Measurements from ENCODE around the gene AZIN2. TPM values are rescaled to one million over a fixed set of nuclear protein-coding genes. Genes with fewer than 3 reads are reported as not detected.
"Not testable (repeated sequence)": the region's sequence is repeated elsewhere in the genome, so short reads cannot be mapped to it uniquely, and the experiment has no call there.

AZIN2 gene
- total RNA-seq, 1 experiment from 2014 or later = 0.39 TPM

- Histone ChIP-seq H3K4me1 (ENCODE audit: insufficient read depth, low read length) (no peaks in the 10 kb centered on the region), H3K9me3 (ENCODE audit: control insufficient read depth, low read depth, low read length) (peaks cover 15% of the 10 kb centered on the region), H4K20me1 (ENCODE audit: control insufficient read depth, insufficient read depth, insufficient read length) (no peaks in the 10 kb centered on the region), H3K79me1 (ENCODE audit: insufficient read depth, low read depth, low read length, poor library complexity, severe bottlenecking) (no peaks in the 10 kb centered on the region), H3K56ac (ENCODE audit: insufficient read length, low read depth, low read length) (no peak overlapping the region), H4K5ac (ENCODE audit: insufficient read length, low read depth, low read length) (no peak overlapping the region), H2BK12ac (ENCODE audit: insufficient read length, low read depth, low read length) (no peak overlapping the region), H4K8ac (replicated peaks; ENCODE audit: insufficient read length, low read depth, low read length) (no peak overlapping the region), H3K23me2 (ENCODE audit: insufficient read length, low read depth, low read length, poor library complexity, severe bottlenecking) (no peaks in the 10 kb centered on the region), H3K4me2 (ENCODE audit: insufficient read depth, insufficient read length, low read length) (no peak overlapping the region), H2BK120ac (ENCODE audit: low read depth, low read length, poor library complexity, severe bottlenecking) (no peak overlapping the region), H2BK20ac (ENCODE audit: low read depth, low read length, poor library complexity, severe bottlenecking) (no peak overlapping the region), H3K27me3 (ENCODE audit: insufficient read depth, low read length) (no peaks in the 10 kb centered on the region), H3K18ac (ENCODE audit: insufficient read length, low read depth, low read length) (no peak overlapping the region), H3K4ac (ENCODE audit: low read depth, low read length) (no peak overlapping the region), H2BK5ac (ENCODE audit: insufficient read length, low read length) (no peak overlapping the region), H2AFZ (ENCODE audit: low read length) (no peak overlapping the region), H3K23ac (ENCODE audit: insufficient read length, low read depth, low read length) (no peak overlapping the region), H2AK5ac (ENCODE audit: insufficient read length, low read length) (no peak overlapping the region), H3K9ac (ENCODE audit: extremely low read depth, insufficient read length, low read length) (no peak overlapping the region), H3K79me2 (ENCODE audit: insufficient read depth, low read length) (no peaks in the 10 kb centered on the region), H4K91ac (ENCODE audit: insufficient read length, low read depth, low read length) (no peak overlapping the region), H3T11ph (ENCODE audit: low read length) (no peak overlapping the region), H3K27ac (ENCODE audit: insufficient read length, low read depth, low read length) (no peak overlapping the region), H3K14ac (ENCODE audit: insufficient read depth, low read length) (no peak overlapping the region), H2BK15ac (ENCODE audit: low read depth, low read length) (no peak overlapping the region)
- no CpG with 5 or more reads among the region's 10 CpGs for WGBS (ENCODE audit: extremely low coverage, insufficient read length, low lambda C conversion rate)
- Mint-ChIP-seq H3K27ac (no peak overlapping the region), H3K9me3 (peaks cover 43 to 47% of the 10 kb centered on the region in 2 experiments), H3K27me3 (ENCODE audit: low read depth) (peaks cover 25% of the 10 kb centered on the region), H3K4me1 (peaks cover 5 to 19% of the 10 kb centered on the region in 2 experiments), H3K4me3 (no peak overlapping the region), H3K36me3 (ENCODE audit: insufficient read depth in 1 of 3, low read depth in 3 of 3) (peaks cover 17 to 36% (median 34%) of the 10 kb centered on the region in 3 experiments)
- TF ChIP-seq, protein P1, sequence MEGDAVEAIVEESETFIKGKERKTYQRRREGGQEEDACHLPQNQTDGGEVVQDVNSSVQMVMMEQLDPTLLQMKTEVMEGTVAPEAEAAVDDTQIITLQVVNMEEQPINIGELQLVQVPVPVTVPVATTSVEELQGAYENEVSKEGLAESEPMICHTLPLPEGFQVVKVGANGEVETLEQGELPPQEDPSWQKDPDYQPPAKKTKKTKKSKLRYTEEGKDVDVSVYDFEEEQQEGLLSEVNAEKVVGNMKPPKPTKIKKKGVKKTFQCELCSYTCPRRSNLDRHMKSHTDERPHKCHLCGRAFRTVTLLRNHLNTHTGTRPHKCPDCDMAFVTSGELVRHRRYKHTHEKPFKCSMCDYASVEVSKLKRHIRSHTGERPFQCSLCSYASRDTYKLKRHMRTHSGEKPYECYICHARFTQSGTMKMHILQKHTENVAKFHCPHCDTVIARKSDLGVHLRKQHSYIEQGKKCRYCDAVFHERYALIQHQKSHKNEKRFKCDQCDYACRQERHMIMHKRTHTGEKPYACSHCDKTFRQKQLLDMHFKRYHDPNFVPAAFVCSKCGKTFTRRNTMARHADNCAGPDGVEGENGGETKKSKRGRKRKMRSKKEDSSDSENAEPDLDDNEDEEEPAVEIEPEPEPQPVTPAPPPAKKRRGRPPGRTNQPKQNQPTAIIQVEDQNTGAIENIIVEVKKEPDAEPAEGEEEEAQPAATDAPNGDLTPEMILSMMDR (conservative IDR thresholded peaks at IDR 0.05) = no peak
- DNase-seq = no peak
Measured at GRCh38 chr1:33065301-33065700, 15.7 kb upstream of the AZIN2 start.

DNA sequence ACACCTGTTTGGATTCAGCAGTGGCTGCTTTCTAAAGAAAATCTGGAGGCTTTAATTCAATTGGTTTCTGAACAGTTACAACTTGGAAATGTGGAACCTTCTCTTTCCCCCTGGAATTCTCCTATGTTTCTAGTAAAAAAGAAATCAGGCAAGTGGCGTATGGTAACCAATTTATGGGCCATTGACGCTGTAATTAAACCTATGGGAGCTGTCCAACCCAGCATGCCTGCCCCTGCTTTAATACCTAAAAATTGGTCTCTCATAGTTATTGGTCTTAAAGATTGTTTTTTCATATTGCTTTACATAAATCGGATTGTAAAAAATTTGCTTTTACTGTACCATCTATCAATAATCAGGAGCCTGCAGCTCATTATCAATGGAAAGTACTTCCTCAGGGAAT, 14.5 kb upstream of the AZIN2 start:
- not testable (repeated sequence) for H2BK20ac ChIP-seq (ENCODE audit: low read depth, low read length, poor library complexity, severe bottlenecking); H2AFZ ChIP-seq (ENCODE audit: low read length); H3K27ac Mint-ChIP-seq; H3K9ac ChIP-seq (ENCODE audit: extremely low read depth, insufficient read length, low read length); H3K14ac ChIP-seq (ENCODE audit: insufficient read depth, low read length); H3K4me1 ChIP-seq (ENCODE audit: insufficient read depth, low read length); H3K4ac ChIP-seq (ENCODE audit: low read depth, low read length); H3K27me3 ChIP-seq (ENCODE audit: insufficient read depth, low read length); H3K27ac ChIP-seq (ENCODE audit: insufficient read length, low read depth, low read length); H2BK5ac ChIP-seq (ENCODE audit: insufficient read length, low read length); H3K4me3 Mint-ChIP-seq; H2BK120ac ChIP-seq (ENCODE audit: low read depth, low read length, poor library complexity, severe bottlenecking); H3K23me2 ChIP-seq (ENCODE audit: insufficient read length, low read depth, low read length, poor library complexity, severe bottlenecking); H2AK5ac ChIP-seq (ENCODE audit: insufficient read length, low read length); H3T11ph ChIP-seq (ENCODE audit: low read length); H2BK15ac ChIP-seq (ENCODE audit: low read depth, low read length); H4K5ac ChIP-seq (ENCODE audit: insufficient read length, low read depth, low read length); H3K18ac ChIP-seq (ENCODE audit: insufficient read length, low read depth, low read length); H4K20me1 ChIP-seq (ENCODE audit: control insufficient read depth, insufficient read depth, insufficient read length); H3K4me2 ChIP-seq (ENCODE audit: insufficient read depth, insufficient read length, low read length); H3K79me1 ChIP-seq (ENCODE audit: insufficient read depth, low read depth, low read length, poor library complexity, severe bottlenecking); H3K23ac ChIP-seq (ENCODE audit: insufficient read length, low read depth, low read length); H3K79me2 ChIP-seq (ENCODE audit: insufficient read depth, low read length); H3K56ac ChIP-seq (ENCODE audit: insufficient read length, low read depth, low read length); H4K91ac ChIP-seq (ENCODE audit: insufficient read length, low read depth, low read length); H2BK12ac ChIP-seq (ENCODE audit: insufficient read length, low read depth, low read length); H4K8ac ChIP-seq (replicated peaks; ENCODE audit: insufficient read length, low read depth, low read length); DNase-seq
- Mint-ChIP-seq H3K4me1 (peaks cover 5 to 19% of the 10 kb centered on the region in 2 experiments), H3K9me3 (peaks cover 43 to 45% of the 10 kb centered on the region in 2 experiments), H3K36me3 (ENCODE audit: insufficient read depth in 1 of 3, low read depth in 3 of 3) (peaks cover 17 to 36% (median 34%) of the 10 kb centered on the region in 3 experiments), H3K27me3 (ENCODE audit: low read depth) (peaks cover 32% of the 10 kb centered on the region)
- WGBS (ENCODE audit: extremely low coverage, insufficient read length, low lambda C conversion rate) = no CpG with 5 or more reads among the region's 3 CpGs
- peaks cover 15% of the 10 kb centered on the region for H3K9me3 ChIP-seq (ENCODE audit: control insufficient read depth, low read depth, low read length)

Measured in H9 (cell line).